Chondrocyte (in vitro differentiated cells): ENCODE data around the gene C4orf46. TPM values are rescaled to one million over a fixed set of nuclear protein-coding genes. Genes with fewer than 3 reads are reported as not detected.
A peak's percentile ranks its signal among the peaks of the same experiment; 100 is the strongest.

Experiments used
- DNase-seq: peaks from one replicate; pipeline ENCODE4 v3.0.0; 2021; ENCODE audit warnings: mixed read lengths, low spot score
- H3K27ac Mint-ChIP-seq: one replicate; pipeline ENCODE4 v1.8.0; 2021; ENCODE audit warnings: mild to moderate bottlenecking, moderate library complexity, mixed read lengths; ENCODE audit not compliant: unreplicated experiment
- H3K27me3 Mint-ChIP-seq: 2 replicates; pipeline ENCODE4 v1.8.0; 2021; ENCODE audit warnings: low read depth, mixed read lengths
- H3K36me3 Mint-ChIP-seq: 2 replicates; pipeline ENCODE4 v1.8.0; 2021; ENCODE audit warnings: low read depth, mixed read lengths
- H3K4me1 Mint-ChIP-seq: 2 replicates; pipeline ENCODE4 v1.8.0; 2021; ENCODE audit warnings: low read depth, mild to moderate bottlenecking, mixed read lengths
- H3K4me3 Mint-ChIP-seq: one replicate; pipeline ENCODE4 v1.8.0; 2021; ENCODE audit warnings: mild to moderate bottlenecking, moderate library complexity, mixed read lengths; ENCODE audit not compliant: unreplicated experiment
- H3K9me3 Mint-ChIP-seq: 2 replicates; pipeline ENCODE4 v1.8.0; 2021; ENCODE audit warnings: low read depth, mixed read lengths
- total RNA-seq: library from RNA; stranded (reverse); gene quantifications from 3 replicates; pipeline ENCODE4 v1.2.1, GENCODE V29; 2021
- TF ChIP-seq, protein P1 (sequence below): fragments of 200-600 bp; sonication (generic); IDR thresholded peaks from 2 replicates; pipeline ENCODE4 v1.5.0; 2021; ENCODE audit warnings: antibody characterized with exemption, mild to moderate bottlenecking, moderate library complexity

The C4orf46 gene
- total RNA-seq, 1 donor from 2014 or later: 7.5 TPM

DNA sequence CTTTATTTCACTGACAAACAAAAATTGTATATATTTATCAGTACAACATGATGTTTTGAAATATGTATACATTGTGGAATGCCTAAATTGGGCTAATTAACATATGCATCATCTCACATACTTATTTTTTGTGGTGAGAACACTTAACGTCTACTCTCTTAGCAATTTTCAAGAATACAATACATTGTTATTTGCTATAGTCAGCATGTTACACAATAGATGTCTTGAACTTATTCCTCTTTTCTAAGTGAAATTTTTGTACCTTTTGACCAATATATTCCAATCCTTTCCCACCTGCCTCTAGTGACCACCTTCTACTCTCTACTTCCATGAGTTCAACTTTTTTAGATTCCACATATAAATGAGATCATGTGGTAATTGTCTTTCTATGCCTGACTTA, 35.1 kb downstream of the C4orf46 start:
- no peak for DNase-seq
- Mint-ChIP-seq H3K27me3 (peaks cover 30% of the 10 kb centered on the region), H3K4me1 (no peaks in the 10 kb centered on the region), H3K36me3 (peaks cover 3% of the 10 kb centered on the region), H3K9me3 (no peaks in the 10 kb centered on the region), H3K27ac (no peak overlapping the region), H3K4me3 (no peak overlapping the region)
- TF ChIP-seq, protein P1, sequence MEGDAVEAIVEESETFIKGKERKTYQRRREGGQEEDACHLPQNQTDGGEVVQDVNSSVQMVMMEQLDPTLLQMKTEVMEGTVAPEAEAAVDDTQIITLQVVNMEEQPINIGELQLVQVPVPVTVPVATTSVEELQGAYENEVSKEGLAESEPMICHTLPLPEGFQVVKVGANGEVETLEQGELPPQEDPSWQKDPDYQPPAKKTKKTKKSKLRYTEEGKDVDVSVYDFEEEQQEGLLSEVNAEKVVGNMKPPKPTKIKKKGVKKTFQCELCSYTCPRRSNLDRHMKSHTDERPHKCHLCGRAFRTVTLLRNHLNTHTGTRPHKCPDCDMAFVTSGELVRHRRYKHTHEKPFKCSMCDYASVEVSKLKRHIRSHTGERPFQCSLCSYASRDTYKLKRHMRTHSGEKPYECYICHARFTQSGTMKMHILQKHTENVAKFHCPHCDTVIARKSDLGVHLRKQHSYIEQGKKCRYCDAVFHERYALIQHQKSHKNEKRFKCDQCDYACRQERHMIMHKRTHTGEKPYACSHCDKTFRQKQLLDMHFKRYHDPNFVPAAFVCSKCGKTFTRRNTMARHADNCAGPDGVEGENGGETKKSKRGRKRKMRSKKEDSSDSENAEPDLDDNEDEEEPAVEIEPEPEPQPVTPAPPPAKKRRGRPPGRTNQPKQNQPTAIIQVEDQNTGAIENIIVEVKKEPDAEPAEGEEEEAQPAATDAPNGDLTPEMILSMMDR: no peak

DNA sequence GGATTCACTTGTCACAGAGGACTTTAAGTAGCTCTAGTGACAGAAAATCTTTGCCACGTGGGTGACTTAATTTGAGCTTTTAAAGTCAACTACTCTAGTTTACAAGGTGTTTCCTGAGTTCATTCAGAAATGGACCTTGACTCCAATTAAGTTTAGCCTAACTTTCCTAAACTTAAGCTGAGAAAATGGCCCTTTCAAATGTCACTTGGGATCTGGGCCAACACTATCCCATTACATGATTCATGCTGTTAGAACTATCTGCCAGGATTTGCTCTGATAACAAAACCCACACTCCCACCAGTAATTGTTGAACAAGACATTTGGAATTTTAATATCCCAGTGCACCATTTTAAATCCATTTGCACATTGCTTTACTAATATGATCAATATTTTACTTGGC, 40.8 kb downstream of the C4orf46 start:
- Mint-ChIP-seq H3K9me3 (no peaks in the 10 kb centered on the region), H3K27me3 (peaks cover 18% of the 10 kb centered on the region), H3K4me1 (peaks cover 4% of the 10 kb centered on the region), H3K27ac (no peak overlapping the region), H3K36me3 (peaks cover 3% of the 10 kb centered on the region), H3K4me3 (no peak overlapping the region)
- TF ChIP-seq, protein P1: no peak
- no peak for DNase-seq

DNA sequence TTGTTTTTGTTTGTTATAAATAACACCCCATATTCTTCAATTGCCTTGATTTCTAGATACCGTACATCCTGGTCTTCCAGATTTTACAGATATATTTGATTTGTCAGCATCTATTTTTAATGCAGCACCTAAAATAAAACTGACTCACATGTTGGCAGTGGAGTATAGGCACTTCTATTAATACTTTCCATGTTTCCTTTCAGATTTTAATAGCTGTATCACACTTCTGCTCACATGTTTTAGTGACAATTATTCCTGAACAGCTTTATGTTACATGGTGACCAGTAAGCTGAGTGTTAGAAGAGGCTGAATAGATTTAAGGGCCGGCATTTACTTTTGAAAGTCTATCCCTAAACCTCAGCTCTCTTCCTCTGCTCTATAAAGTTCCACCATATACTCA, 46.1 kb downstream of the C4orf46 start:
- H3K36me3 Mint-ChIP-seq: no peaks in the 10 kb centered on the region
- peaks cover 12% of the 10 kb centered on the region for H3K4me1 Mint-ChIP-seq
- no peak overlapping the region for H3K4me3 Mint-ChIP-seq
- no peaks in the 10 kb centered on the region for H3K9me3 Mint-ChIP-seq
- DNase-seq: no peak
- H3K27me3 Mint-ChIP-seq: peaks cover 11% of the 10 kb centered on the region
- TF ChIP-seq, protein P1: no peak
- no peak overlapping the region for H3K27ac Mint-ChIP-seq

DNA sequence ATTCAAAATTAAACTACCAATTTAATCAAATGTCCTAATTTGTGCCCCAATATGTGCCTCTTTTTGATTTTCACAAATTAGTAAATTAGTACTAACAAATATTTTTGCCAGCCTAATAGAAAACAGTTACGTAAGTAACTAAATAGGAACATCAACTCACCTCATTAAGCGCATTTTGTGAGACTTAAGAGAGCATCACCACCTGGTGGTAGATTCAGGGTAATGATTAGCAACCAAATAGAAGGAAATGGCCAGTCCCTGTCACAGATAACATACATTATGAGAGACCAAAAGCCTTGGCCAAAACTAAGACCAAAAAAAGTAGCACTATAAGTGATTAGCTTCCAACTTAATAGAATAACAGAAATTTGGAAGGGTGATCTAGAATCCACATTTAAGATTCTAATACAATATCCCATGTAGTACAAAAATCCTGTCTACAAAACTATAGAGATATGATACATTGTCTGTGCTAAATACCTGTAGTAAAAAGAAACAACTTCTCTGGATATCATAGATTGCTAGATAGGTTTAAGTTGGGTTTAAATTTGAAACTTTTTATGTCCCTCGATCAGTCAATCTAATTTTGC, 46.7 kb downstream of the C4orf46 start:
- H3K4me3 Mint-ChIP-seq: no peak overlapping the region
- no peak overlapping the region for H3K27ac Mint-ChIP-seq
- TF ChIP-seq, protein P1: peak; percentile 95
- no peaks in the 10 kb centered on the region for H3K9me3 Mint-ChIP-seq
- no peak for DNase-seq
- H3K27me3 Mint-ChIP-seq: peaks cover 13% of the 10 kb centered on the region
- H3K4me1 Mint-ChIP-seq: peaks cover 12% of the 10 kb centered on the region
- H3K36me3 Mint-ChIP-seq: no peaks in the 10 kb centered on the region

DNA sequence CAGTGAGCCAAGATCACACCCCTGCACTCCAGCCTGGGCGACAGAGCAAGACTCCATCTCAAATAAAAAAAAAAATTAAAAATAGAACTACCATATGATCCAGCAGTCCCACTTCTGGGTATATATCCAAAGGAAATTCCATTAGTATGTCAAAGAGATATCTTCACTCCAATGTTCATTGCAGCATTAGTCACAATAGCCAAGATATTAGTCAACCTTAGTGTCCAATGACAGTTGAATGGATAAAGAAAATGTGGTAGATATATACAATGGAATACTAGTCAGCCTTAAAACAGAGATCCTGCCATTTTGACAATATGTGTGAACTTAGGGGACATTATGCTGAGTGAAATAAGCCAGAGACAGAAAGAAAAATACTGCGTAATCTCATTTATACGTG, 49.4 kb downstream of the C4orf46 start:
- no peak for DNase-seq
- peaks cover 12% of the 10 kb centered on the region for H3K4me1 Mint-ChIP-seq
- H3K9me3 Mint-ChIP-seq: no peaks in the 10 kb centered on the region
- H3K27ac Mint-ChIP-seq: no peak overlapping the region
- TF ChIP-seq, protein P1: no peak
- no peaks in the 10 kb centered on the region for H3K36me3 Mint-ChIP-seq
- H3K4me3 Mint-ChIP-seq: no peak overlapping the region
- H3K27me3 Mint-ChIP-seq: peaks cover 19% of the 10 kb centered on the region
